Coronary artery (tissue), 2 donors: ENCODE measurements around the gene SLC1A3.
"Not testable (repeated sequence)": the region's sequence is repeated elsewhere in the genome, so short reads cannot be mapped to it uniquely, and the experiment has no call there.

Source experiments
- DNase-seq: peaks from one replicate; pipeline ENCODE4 v3.0.0-alpha.2; 2017; ENCODE audit warnings: low spot score
- H3K27ac ChIP-seq, 2 donors: fragments of 200-600 bp; sonication (generic); one replicate each; pipeline ENCODE4 v1.5.1; 2016 to 2019
- H3K4me3 ChIP-seq: fragments of 200-600 bp; sonication (generic); 2 replicates; pipeline ENCODE4 v1.5.1; 2016; ENCODE audit warnings: mild to moderate bottlenecking, moderate library complexity
- CTCF ChIP-seq: fragments of 200-600 bp; sonication (generic); IDR thresholded peaks from one replicate; pipeline ENCODE4 v1.5.1; 2019; ENCODE audit warnings: antibody characterized with exemption

SLC1A3 gene

GRCh38 chr5:36587354-36587753 lies 19.1 kb upstream of the SLC1A3 start:
- Histone ChIP-seq H3K4me3 (no peak overlapping the region), H3K27ac (no peak overlapping the region)
- no peak for TF ChIP-seq CTCF
- DNase-seq, result no peak

GRCh38 chr5:36589735-36590134 lies 16.7 kb upstream of the SLC1A3 start:
- DNase-seq, H3K27ac ChIP-seq, H3K4me3 ChIP-seq: not testable (repeated sequence)

GRCh38 chr5:36590513-36591286 lies 15.7 kb upstream of the SLC1A3 start:
- H3K4me3 ChIP-seq, result no peak overlapping the region
- no peak for DNase-seq
- no peak for TF ChIP-seq CTCF
- H3K27ac ChIP-seq, result no peak overlapping the region

- no peak for DNase-seq
- no peak overlapping the region for H3K27ac ChIP-seq
- no peak for TF ChIP-seq CTCF
- H3K4me3 ChIP-seq, result no peak overlapping the region
Measured at GRCh38 chr5:36593867-36594266, 12.5 kb upstream of the SLC1A3 start.

GRCh38 chr5:36596247-36596646 lies 10.2 kb upstream of the SLC1A3 start:
- no peak for DNase-seq
- no peak overlapping the region for H3K4me3 ChIP-seq
- no peak for TF ChIP-seq CTCF
- no peak overlapping the region for H3K27ac ChIP-seq

- Histone ChIP-seq H3K4me3 (no peak overlapping the region), H3K27ac (no peak overlapping the region)
- no peak for DNase-seq
- TF ChIP-seq CTCF, result no peak
Measured at GRCh38 chr5:36596756-36597155, 9.7 kb upstream of the SLC1A3 start.

- no peak for DNase-seq
- H3K27ac ChIP-seq, result no peak overlapping the region
- H3K4me3 ChIP-seq, result no peak overlapping the region
- TF ChIP-seq CTCF, result no peak
Measured at GRCh38 chr5:36598045-36598444, 8.4 kb upstream of the SLC1A3 start.
